HG03097 (cell line): ENCODE measurements around the gene GJB6.

Source experiments
- ATAC-seq: cut with Tn5 transposase; IDR thresholded peaks from one replicate; pipeline ENCODE4 v1.9.1; 2021; ENCODE audit not compliant: unreplicated experiment, low FRiP score

The GJB6 gene

DNA sequence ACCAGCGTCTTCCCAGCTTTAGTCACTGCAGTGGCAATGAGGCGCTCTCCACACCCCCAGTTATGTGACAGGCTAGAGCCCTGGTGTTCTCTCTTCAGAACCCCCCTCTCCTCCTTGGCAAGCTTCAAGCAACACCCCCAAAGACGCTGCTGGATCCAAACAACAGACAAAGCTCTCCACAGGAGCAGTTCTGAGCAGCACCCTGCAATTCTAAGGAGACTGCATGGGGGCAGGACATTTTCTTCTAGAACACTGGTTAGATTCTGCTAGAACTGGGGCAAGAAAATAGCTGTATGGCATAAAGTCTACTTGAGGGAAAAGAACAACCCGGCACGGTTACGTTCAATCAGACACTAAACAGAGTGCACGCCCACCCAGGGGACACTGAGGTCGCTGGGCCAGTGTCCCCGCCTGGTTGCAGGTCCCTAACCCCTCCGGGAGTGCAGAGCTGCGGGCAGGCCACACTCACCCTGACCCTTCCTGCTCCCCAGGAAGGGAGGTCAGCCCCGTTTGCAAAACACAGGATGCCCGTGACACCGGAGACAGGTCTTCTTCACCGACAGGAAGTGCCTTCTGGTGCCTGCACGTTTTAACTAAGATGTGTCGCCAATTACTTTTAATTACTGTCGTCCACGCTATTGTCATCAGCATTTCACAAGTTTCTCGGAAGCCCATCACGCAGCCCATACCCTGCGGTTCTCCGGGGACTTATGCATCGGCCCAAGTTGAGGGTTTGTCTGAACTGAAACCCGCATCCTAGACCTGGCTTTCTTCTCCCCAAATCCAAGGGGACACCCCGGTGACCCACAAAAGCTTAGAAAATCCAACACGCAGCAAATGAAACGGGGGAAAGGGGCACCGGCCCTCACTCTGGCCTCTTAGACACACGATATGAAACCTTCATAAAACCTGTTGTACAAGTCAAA, 943 bp downstream of the GJB6 start:
- ATAC-seq = no peak

DNA sequence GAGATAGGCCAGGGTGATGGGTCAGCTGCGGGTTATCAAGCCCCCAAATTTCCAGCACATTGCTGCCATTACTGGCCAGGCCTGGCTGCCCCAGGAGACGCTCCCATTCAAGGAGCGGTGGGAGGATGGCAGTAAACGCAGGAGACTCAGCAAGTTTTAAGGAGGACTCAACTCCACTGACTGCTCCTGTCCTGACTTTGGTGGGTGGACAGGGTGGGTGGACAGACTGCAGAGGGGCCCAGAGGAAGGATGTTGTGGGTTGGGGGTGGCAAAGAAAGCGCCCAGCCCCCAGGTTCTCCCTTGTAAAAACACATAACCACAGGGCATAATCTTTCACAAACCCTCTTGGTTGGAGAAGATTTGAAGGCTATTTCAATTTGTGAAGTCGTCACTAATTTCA, 4.4 kb downstream of the GJB6 start:
- no peak for ATAC-seq

DNA sequence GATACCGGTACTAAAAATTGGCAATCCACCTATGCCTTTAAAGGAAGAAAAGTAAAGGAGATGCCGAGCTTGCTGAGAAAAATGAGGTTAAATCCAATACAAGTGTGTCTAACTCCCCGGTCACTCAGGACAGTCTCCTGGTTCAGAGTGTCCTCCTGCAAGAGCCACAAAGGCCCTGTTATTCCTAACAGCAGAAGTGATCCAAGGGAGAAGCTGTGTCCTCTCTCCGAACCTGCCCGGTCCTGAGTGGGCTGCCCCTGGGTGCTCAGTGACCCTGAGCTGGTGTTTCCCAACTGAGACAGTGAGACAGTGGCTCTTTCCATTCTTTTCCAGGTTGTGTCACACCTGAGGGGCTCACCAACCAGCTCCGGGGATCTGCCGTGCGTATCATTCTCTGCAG, 4.8 kb downstream of the GJB6 start:
- ATAC-seq = no peak

DNA sequence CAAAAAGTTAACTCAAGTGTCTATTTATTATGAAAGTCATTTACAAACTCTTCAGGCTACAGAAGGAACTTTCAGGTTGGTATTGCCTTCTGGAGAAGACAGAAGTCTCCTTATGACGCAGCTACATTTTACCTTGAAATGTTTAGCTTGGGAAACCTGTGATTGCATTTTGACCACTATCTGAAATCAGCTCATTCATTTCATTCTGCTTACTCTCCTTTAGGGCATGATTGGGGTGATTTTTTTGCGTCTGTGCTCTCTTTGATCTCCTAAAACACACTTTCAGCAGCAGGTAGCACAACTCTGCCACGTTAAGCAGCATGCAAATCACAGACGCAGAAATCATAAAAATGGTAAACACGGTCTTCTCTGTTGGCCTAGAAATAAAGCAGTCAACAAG, 9.6 kb downstream of the GJB6 start:
- ATAC-seq = no peak

DNA sequence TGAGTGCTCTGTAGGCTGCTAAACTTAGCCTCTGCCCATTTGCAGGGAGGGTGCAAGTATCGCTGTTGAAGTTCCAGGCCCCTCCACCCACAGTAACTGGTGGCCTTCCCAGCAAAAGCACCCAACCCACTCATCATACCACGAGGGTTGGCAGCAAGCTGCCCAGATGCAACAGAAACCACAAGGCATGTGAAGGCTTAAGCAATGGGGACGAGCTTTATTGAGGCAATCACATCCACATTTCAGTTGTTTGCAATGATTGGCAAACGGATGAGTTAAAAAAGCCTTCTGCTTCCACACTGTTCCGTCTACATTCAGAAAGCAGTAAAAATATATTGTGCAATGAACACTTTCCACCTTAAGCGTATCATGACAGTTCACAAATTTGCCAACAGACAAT, 10.3 kb downstream of the GJB6 start:
- no peak for ATAC-seq

DNA sequence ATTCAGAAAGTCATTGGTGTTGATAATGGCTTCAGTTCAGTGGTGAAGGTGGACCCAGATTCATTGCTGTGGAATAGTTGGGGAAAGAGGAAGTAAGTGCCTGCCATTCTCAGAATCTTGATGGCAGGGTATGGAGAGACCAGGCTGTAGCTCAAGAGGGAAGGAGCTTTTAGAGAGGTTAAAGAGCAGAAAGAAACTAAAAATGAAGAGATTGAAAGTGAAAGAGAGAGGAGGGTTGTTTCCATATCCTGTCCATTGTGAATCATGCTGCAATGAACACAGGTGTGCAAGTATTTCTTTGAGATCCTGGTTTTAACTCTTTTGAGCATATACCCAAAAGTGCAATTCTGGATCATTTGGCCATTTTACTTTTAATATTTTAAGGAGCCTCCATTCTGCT, 12.5 kb downstream of the GJB6 start:
- peak; percentile 96 for ATAC-seq

DNA sequence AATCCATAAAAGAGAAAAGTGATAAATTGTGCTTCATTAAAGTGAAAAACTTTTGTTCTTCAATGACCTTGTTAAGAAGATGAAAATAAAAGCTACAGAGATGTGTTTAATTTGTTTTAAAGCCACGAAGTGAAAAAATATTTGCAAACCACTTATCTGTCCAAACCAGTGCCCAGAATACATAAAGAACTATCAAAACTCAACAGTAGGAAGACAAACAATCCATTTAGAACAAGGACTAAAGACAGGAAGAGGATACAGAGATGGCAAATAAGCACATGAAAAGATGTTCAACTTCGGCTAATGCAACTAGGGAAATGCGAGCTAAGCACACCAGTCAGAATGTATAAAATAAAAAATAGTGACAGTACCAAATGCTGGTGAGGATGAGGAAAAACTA, 15.0 kb downstream of the GJB6 start:
- ATAC-seq = no peak

DNA sequence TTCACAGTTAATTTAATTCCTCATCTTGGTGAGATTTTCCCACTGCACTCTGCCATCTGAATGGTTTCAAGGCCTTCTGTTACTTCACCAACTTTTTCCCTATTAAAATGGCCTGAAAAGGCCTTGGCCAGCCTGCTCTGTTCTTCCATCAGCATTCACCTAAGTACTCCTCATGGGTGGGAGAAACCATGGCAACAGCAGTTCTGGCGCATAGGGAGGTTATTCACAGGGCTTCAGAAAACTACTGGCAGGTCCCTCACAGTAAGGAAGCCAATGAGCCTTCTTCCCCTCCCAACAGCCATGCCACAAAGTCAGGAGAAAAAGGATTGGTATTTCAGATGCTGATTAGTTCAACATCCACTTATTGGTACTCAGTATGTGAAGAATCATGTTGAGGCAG, 22.2 kb downstream of the GJB6 start:
- ATAC-seq = no peak

DNA sequence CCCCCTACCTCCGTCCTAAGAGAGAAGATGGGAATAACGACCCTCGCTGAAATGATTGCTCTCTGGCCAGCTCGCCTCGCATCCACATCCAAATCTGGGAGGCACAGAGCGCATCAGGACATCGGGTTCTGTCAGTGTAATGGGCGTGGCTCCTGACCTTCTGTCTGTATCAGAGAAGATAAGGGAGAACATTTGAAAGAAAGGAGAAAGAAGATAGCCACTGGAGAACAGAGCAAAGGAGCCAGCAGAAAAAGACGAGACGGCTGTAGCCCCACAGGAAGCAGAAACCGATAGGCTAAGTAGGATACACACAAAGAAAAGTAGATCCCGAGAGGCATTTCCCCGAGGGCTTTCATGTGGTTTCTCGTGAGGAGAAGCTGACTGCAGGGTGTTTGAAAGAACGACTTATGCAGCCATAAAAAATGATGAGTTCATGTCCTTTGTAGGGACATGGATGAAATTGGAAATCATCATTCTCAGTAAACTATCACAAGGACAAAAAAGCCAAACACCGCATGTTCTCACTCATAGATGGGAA, 25.4 kb downstream of the GJB6 start:
- no peak for ATAC-seq

DNA sequence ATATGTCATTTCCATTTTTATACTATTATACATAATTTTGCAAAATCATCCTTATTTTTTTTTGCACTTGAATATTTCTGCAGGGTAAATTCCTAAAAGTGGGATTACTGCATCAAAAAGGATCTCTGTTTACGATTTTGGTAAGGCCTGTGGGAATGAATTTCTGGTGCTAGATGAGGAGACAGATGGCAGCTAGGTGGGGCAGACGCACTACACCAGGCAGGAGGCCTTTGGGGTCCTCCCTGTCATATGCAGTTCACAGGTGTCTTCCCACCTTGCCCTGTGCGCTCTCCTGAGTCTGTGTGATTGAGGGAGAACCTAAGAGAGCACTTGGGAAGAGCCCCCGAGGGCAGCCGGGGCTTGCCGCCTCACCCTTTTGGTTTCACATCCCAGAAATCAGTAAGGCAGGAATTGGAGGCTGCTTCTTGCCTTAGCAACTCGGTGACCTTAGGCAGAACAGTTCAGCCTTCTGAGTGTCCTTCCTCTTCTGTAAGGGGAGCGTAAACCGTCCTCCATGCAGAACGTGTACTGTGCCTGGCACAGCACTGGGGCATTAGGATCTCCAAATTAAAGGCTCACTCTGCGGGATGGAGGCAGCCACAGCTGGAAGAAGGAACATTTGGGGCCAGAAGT, 25.9 kb downstream of the GJB6 start:
- ATAC-seq = no peak

DNA sequence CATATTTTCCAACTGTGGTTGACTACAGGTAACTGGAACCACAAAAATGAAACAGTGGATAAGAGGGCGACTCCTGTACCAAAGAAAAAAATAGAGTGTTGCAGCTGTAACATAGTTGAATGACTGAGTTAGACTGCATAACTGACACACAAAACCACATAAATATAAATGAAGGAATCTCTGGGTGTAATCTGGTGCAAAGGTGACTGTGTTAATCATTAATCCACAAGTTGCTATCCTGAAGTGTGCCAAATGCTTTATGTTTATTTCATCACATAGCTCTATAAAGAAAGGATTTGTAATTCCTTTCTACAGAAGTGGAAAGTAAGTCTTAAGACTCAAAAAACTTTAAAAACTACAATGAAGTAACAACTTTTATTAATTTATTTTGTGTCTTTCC, 33.3 kb downstream of the GJB6 start:
- no peak for ATAC-seq

DNA sequence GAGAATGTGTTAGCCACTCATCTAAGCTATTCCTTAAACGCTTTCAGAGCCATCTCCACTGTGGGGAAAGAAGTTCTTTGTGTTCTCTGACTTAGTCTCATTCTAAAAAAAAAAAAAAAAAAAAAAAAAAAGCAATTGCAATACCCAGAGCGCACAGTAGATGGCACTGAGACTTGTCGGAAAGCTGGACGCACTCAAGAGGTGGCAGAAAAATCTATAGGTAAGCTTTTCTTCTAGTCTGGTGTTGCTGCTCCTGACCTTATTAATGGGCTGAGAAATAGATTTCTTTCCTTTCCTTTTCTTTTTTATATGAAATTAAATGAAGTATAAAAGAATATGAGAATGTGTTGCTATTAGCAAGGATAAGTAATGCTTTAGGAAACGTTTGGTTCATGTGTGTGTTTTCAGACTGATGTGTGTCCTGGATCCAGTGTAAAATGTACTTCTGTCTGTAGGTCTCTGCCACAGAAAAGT, 34.7 kb downstream of the GJB6 start:
- ATAC-seq = no peak

DNA sequence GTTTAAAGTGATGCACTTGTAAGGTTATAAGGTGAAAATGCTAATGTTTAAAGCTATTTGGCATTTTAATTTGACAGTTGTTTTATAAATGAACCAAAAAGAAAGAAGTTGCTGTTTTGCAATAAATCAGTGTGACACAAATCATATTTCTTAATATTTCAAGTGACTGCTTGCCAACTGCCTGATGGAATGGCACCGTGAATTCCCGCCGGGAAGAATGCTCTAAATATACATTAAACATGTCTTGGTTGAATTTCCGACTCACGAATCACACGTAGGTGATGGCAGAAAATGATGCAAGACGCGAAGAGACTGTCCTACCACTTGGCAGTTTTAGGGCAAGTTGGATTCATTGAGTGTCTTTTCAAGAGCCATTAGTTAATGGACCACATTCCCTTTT, 36.3 kb downstream of the GJB6 start:
- no peak for ATAC-seq

DNA sequence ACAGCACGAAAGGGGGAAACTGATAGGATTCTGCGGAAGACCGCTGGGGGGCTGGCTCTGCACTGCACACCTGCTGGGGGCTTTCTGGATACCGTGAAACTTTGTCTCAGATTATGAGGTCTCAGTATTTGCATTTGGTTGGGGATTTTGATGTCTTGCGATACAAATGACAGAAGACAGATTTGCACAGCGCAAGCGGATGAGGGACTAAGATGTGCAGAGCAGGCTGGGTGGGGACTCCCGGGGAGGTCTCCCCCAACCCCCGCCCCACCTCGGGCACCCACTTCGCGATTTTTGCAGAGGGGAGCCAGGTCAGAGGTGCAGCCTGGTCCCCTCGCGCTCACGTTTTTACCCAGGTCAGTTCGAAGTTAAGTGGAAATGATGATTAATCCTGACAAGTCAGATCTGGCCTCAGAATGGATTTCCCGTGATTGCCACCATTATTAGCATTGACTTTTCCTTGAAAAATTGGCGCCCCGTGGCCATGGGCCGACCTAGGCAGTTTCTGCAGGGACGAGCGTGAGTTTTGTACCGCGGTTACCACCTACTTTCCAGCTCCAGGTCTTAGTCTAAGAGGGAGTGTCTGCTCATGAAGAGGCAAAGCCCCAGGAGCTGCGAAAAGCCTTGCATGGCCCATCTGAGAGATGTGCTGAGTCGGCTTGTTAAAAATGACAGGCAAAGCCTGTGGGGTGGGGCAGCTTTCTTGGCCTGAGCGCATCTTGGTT, 38.0 kb downstream of the GJB6 start:
- ATAC-seq = no peak

DNA sequence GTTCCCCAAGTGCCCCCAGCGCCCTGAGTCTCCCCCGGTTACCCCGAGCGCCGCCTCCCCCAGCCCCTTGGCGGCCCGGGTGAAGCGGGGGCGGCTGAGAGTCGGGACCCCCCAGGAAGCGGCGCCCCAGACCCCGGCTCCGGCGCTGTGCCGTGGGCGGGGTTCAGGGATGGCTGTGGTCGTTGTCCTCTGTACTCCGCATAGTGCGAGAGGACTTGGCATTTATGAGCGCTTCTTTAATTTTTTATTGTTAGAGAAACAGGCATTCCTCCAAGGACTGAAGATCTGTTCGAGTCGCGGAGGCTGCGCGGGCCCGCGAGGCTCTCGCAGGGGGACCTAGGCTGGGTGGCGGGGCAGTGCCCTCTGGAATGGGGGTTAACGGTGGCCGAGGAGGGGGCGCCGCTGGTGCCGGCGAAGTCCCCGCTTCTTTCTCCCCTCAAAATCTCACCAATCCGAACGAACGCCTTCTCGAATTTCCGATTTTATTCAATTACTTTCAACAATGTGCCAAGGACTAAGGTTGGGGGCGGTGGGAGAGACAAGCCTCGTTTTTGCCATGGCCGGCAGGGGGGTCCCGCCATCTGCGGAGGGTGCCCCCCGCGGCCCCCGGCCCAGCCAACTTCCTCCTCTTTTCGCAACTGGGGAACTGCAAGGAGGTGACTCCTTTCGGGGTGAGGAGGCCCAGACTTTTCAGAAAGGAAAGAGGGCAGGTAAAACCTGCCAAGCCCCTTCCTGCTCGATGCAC, 38.8 kb downstream of the GJB6 start:
- ATAC-seq = no peak

DNA sequence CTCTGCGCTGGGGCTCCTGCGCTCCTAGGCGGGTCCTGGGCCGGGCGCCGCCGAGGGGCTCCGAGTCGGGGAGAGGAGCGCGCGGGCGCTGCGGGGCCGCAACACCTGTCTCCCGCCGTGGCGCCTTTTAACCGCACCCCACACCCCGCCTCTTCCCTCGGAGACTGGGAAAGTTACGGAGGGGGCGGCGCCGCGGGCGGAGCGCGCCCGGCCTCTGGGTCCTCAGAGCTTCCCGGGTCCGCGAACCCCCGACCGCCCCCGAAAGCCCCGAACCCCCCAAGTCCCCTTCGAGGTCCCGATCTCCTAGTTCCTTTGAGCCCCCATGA, 39.3 kb downstream of the GJB6 start, which contains the start of gene GJB2:
Gene GJB2 (minus strand): TSS at position 103 of the 326 bp plus-strand sequence. CDS start 3,357 bp downstream, outside the sequence.
- no peak for ATAC-seq

DNA sequence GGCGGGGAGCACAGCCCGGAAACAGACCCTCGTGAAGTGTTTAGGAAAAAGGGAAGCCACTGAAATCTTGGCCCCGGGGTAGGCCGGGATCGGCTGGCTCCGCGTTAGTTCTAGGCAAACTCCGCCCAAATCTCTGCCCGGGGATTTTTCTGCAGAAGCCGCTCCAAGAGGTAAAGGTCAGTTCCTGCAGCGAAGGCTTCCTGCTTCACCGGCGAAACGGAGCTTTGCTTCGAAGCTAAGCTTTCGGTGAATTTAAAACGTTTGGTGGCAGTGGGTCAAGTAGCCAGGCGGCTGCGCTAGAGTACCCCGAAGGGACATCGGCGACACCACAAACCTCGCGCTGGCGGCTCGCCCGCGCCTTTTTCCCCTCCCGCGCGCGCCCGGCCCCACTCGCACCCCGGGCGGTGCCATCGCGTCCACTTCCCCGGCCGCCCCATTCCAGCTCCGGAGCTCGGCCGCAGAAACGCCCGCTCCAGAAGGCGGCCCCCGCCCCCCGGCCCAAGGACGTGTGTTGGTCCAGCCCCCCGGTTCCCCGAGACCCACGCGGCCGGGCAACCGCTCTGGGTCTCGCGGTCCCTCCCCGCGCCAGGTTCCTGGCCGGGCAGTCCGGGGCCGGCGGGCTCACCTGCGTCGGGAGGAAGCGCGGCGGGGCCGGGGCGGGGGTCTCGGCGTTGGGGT, 39.8 kb downstream of the GJB6 start:
- no peak for ATAC-seq

DNA sequence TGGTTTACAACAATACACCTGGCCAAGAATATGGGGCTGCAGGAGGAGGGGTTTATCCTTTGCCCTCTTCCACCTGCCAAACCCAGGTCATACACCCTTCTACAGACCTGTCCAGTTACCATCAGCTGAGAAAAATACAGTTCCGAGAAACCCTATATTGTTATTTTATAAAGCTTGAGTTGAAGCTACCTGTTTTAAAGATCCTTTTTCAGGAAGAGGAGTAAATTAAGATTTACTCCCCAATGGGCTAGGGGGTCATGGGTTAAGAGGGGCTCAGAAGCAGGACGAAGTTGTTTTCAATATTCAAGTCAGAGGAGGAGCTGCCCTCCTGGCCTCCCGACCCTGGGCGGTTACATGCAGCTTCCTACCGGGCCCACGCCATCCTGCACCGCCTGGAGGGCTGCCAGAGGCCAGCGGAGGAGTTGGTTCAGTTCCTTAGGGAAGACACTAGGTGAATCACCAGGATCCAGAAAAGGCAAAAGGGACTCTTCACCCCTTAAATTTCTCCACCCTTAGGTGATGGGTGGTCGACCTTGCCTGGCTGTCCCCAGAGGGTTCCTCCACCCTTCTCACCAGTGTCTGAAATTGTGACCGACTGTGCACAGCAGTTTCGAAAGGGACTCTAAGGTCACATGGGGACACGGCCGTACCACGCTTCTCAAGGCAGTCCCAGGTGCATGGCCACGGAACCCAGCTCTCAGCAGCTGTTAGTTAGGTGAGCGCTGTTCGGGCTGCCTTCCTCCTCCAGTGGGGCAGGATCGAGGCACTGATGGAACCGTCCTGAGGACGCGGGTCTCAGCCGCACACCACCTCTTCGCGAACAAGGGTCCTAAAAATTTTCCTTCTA, 40.6 kb downstream of the GJB6 start:
- ATAC-seq = no peak
